Activated CD8-positive, alpha-beta memory T cell treated with anti-CD3 and anti-CD28 coated beads for 1 hour (primary cell): ENCODE measurements around the gene C16orf86.

ENCODE experiments used
- DNase-seq, 2 donors: peaks; one replicate each; pipeline ENCODE4 v3.0.0-alpha.2; 2020; ENCODE audit warnings: low read depth in 1 of 2; ENCODE audit errors: extremely low read depth in 1 of 2

C16orf86 gene

GRCh38 chr16:67665598-67665997 is 1.0 kb upstream of the C16orf86 start:
- DNase-seq = no peak

DNA sequence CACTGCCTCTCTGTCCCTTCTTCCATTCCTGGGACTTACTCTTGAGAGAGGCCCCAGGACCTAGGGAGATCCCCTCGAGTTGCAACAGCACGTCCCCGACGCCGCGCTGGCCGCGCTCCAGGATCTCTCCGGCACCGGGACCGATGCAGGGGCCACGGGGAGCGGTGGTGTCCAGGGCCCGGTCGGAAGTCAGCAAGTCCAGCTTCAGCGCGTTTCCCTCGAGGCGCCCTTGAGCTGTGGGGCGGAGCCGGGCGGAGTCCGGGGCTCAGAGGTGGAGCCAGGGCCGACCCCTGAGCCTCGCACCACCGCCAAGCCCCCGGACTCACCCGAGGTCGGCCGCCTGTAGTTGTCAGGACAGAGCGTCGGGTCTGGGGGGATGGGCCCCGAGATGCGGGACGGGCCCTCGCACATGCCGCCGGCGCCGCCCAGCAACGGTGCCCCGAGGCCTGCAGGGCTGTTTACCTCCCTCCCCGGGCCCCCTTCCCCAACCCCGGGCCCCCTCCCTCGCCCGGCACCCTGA is 522 bp upstream of the C16orf86 start:
- no peak for DNase-seq

- DNase-seq = no peak
Observed at GRCh38 chr16:67667453-67667816, 821 bp downstream of the C16orf86 start.

GRCh38 chr16:67667817-67668494 is 1.3 kb downstream of the C16orf86 start:
- DNase-seq = peak; percentile 54 to 65

DNA sequence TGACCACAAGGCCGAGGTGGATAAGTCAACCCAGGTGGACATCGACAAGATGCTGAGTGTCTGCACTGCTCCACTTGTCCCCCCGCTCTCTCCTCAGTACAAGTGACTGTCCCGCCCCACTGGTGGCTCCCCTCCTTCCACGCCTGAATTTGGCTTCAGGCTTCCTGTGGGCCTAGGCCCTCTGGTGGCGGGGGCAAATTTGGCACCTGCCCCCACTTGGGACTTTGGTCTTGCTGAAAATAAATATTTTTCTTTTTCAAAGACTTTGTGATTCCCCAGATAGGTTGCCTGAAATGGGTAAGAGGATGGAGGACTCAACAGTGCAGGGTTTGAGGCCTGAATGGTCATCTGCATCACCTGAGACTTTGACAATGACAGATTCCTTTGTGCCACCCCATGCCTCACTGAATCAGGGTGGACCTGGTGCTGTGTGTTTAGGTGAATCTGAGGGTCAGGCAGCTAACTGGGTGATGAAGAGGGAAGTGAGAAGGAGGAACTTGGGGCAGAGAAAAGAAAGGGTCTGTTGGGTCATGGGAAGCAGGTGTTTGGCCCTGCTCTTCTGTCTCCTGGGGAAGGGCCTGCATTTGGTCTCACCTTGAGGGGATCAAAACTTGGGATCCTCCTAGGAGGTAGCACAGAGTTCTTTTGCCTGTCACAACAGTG is 2.0 kb downstream of the C16orf86 start:
- no peak for DNase-seq

GRCh38 chr16:67669499-67670101 is 3.0 kb downstream of the C16orf86 start:
- DNase-seq = no peak

- no peak for DNase-seq
Observed at GRCh38 chr16:67672306-67672705, 5.7 kb downstream of the C16orf86 start.

DNA sequence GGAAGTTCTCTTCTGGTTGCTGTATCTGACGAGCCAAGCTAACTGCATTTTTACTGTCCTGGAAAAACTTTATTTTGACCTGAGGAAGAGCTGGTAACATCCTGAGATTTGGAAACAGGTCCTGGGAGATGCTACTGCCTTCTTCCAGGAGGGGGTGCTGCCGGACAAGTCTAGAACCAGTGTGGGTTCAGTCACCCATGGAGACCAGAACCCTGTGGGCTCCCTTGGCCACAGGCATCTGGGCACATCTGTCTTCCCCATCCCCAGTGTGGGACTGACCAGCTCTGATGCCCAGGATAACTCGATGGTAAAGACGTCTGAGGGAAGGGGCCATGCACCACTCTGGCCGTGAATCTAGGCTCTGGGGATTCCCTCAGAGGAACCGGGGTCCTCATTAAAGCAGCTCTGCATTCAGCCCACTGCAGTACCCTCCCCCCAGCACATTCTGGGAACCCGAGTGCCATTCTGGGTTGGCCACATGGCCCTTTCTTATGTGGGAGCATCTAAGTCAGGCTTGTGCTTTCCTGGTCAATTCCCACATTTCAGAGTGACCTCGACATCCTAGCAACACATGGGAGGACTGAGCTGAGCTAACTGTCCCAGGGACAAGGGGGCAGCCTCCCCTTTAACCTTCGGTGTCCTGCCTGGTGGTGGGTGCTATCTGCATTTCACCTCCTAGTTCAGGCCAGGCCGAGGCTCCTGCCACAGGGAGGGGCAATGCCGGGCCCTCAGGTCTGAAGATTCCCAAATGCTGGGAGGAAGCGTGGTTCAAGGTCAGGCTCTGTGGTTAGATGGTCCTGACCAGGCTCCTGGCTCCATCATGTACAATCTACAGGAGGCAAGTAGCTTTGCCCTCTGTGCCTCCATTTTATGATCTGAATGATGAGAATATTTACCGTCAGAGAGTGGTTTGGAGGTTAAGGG is 6.4 kb downstream of the C16orf86 start:
- no peak for DNase-seq

DNA sequence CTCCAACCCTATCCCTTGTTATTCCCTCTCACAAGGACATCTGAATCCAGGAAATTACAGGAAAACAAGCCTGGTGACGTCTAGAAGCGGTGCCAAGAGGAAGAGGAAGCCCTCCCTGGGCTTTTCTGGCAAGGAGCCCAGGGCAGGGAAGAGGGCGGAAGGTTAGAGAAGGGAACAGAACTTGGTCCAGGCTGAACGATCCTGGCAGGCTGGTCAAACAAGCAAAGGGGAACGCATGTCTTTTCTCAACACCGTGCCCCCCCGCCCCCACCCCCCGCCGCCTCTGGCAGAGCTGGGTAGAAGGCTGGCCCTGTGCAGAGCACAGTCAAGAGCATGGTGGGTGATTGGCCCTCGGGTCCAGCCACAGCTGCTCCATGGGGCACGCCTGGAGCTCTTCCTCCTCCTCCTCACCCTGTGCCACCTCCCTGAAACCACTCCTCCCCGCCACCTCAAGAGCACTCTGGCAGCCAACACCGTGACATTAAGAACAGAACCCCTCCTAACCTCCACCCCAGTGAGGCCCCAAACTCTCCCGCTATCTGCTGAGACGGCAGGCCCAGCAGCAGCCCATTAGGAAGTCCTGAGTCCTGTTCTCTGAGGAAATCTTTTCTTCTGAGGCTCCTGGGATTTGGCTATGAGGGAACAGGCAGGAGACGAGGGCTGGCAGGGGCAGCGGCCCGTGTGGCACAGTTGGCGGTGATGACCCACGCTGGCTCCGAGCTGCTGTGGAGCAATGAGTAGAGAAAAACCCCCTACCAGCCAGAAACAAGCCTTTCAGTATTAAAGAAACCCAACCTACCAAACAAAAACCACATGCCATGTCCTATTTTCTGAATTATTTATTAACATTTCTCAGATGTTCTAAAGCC is 7.3 kb downstream of the C16orf86 start:
- no peak for DNase-seq

DNA sequence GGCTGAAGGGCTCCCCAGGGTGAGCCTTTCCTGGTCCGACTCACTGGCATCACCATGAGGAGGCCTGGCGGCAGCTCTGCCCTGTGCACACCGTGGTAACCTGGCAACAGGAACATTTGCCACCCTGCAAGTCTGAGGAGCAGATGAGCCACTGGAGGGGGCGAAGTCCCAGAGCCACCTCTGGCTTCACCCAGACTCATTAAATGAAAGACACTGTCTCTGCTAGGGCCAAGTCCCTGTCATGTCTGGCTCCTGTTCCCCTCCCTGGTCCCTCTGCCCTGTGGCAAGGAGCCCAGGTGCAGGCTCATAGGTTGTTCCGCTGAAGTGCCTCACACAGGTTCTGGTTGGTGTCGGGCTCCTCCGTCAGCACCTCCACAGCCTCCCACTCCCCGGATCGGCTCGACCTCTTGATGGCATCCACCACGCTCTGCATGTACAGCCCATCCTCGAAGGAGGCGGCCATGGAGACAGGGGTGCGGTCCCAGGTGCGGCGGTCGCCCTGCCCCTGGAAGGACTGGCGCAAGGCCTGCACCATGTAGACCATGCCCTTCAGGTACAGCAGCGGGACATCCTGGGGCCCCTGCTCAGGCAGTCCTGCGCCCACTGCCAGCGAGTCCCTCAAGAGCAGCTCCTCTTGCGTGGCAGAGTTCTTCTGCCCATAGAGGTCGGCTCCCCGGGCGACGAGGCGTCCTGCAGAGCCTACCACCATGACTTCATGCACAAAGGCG is 8.4 kb downstream of the C16orf86 start:
- no peak for DNase-seq

DNA sequence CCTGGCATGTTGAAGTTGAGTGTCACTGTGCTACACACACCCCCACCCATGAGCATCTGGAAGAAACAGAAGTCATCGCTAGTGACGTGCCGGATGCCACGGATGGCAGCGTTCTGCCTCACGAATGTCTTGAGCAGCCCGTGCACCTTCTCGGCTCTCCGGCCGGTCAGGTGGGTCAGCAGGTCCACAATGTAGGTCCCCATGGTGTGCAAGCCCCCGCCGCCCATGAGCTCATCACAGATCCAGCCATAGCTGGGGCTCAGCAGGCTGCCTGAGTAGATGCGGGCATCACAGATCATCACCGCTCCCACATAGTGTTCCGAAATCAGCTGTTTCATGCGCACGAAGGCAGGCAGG is 8.9 kb downstream of the C16orf86 start:
- DNase-seq = no peak

- DNase-seq = no peak
Observed at GRCh38 chr16:67675999-67676398, 9.4 kb downstream of the C16orf86 start.

GRCh38 chr16:67676516-67676915 is 9.9 kb downstream of the C16orf86 start:
- DNase-seq = no peak

DNA sequence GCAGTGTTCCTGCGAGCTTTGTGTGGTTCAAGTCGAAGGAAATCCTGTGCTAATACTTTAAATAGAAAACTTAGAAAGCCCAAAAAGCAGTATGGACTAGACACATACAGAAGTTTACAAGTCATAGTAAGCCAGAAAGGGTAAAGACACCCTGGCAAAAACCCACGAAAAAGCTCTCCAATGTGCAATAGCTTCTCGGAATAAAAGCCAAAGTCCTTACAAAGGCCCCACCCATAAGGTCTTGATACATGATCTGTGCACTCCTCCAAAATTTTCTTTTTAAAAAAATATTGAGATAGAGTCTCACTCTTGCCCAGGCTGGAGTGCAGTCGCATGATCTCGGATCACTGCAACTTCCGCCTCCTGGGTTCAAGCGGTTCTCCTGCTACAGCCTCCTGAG is 10.3 kb downstream of the C16orf86 start:
- no peak for DNase-seq

DNA sequence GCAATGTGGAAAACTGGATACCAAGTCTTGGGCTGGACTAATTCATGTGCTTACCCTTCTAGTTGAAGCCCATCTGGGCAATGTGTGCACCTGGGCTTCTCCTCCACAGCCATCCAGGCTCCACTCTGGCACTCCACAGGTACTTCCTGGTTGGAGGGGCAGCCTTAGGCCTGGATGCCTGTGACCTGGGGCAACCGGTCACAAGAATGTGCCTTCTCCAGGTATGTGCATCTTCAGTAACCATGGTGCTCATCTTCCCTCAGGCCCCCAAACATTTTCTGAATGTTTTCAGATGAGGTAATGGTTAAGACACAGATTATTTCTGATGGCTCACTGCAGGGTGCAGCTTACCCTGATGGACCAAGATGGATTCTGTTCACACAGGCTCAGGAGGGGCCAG is 11.1 kb downstream of the C16orf86 start:
- no peak for DNase-seq

GRCh38 chr16:67678354-67679023 is 11.9 kb downstream of the C16orf86 start:
- DNase-seq = no peak

DNA sequence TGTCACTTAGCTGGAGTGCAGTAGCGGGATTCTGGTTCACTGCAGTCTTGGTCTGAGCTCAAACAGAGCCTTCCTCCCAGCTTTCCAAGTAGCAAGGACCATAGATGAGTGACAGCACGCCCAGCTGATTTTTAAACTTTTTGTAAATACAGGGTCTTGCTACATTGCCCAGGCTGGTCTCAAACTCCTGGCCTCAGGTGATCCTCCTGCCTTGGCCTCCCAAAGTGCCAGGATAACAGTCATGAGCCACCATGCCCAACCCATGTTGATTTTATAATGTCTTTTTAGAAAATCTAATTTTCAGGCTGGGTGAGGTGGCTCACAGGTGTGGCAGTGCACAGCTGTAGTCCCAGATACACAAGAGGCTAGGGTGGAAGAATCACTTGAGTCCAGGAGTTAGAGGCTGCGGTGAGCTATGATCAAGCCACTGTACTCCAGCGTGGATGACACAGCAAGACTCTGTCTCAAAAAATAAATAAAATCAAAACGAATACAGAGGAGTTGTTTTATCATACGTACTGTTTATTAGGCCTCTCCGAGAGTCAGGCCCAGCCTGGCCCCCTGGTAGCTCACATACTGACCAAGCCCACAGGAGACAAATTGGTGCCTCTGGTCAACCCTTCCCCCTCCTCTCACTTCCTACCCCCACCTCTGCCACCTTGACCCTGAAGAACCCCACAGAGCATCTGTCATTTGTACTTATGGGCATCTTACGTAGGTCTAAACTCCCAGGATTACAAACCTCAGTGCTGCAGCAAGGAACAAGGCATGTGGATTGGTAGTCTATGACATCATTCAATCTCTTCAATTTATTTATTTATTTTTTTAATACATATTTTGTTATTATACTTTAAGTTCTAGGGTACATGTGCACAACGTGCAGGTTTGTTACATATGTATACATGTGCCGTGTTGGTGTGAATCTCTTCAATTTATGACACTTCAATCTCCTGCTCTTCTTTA is 13.6 kb downstream of the C16orf86 start:
- no peak for DNase-seq

DNA sequence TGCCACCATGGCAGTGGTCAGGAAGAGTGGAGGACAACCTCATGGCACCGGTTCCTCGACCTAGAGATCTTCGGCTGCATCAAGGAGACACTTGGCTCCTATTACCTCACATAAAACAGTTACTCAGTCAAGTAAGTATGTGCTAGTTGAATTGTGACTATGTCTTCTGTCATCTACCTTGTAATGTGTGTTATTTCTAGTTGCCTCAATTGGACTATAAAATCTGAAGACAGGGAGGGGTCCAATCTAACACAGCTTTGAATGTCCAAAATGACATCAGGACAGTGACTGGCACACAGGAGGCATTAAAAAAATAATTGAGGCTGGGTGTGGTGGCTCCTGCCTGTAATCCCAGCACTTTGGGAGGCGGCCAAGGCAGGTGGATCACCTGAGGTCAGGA is 17.2 kb downstream of the C16orf86 start:
- no peak for DNase-seq
